ENCODE results near the gene PIK3CD.
"Not testable (repeated sequence)": the region's sequence is repeated elsewhere in the genome, so short reads cannot be mapped to it uniquely, and the experiment has no call there.

The PIK3CD gene

GRCh38 chr1:9691108-9691445 lies 39.5 kb downstream of the PIK3CD start:
- no peak for DNase-seq

GRCh38 chr1:9691691-9692090 lies 40.2 kb downstream of the PIK3CD start:
- no peak for DNase-seq

- no peak for DNase-seq
These were observed 45.3 kb downstream of the PIK3CD start for GRCh38 chr1:9696793-9697192.

- DNase-seq = no peak
These were observed 47.8 kb downstream of the PIK3CD start for GRCh38 chr1:9699361-9699760.

- DNase-seq = no peak
These were observed 48.8 kb downstream of the PIK3CD start for GRCh38 chr1:9700340-9700739.

GRCh38 chr1:9701665-9702064 lies 50.1 kb downstream of the PIK3CD start:
- DNase-seq = no peak

GRCh38 chr1:9703165-9703509 lies 51.6 kb downstream of the PIK3CD start:
- DNase-seq = no peak

GRCh38 chr1:9703681-9704080 lies 52.1 kb downstream of the PIK3CD start:
- no peak for DNase-seq

GRCh38 chr1:9705337-9706093 lies 54.0 kb downstream of the PIK3CD start:
- DNase-seq = no peak

- DNase-seq = no peak
These were observed 54.6 kb downstream of the PIK3CD start for GRCh38 chr1:9706178-9706577.

GRCh38 chr1:9710037-9710436 lies 58.5 kb downstream of the PIK3CD start:
- no peak for DNase-seq

GRCh38 chr1:9711466-9712020 lies 60.0 kb downstream of the PIK3CD start:
- no peak for DNase-seq

GRCh38 chr1:9712767-9713166 lies 61.2 kb downstream of the PIK3CD start:
- not testable (repeated sequence) for DNase-seq

GRCh38 chr1:9714257-9714718 lies 62.8 kb downstream of the PIK3CD start:
- DNase-seq = peak in 1 of 2 experiments; percentile 10

- no peak for DNase-seq
These were observed 64.2 kb downstream of the PIK3CD start for GRCh38 chr1:9715536-9716226.

GRCh38 chr1:9716404-9717192 lies 65.1 kb downstream of the PIK3CD start:
- no peak for DNase-seq

GRCh38 chr1:9717193-9718005 lies 65.9 kb downstream of the PIK3CD start:
- no peak for DNase-seq

- no peak for DNase-seq
These were observed 66.6 kb downstream of the PIK3CD start for GRCh38 chr1:9718006-9718680.

GRCh38 chr1:9719978-9720722 lies 68.6 kb downstream of the PIK3CD start:
- DNase-seq = no peak

GRCh38 chr1:9720785-9721605 lies 69.5 kb downstream of the PIK3CD start:
- no peak for DNase-seq
